Sigmoid colon (tissue), 7 donors: Measurements from ENCODE around the gene TRANK1. TPM values are rescaled to one million over a fixed set of nuclear protein-coding genes. Genes with fewer than 3 reads are reported as not detected.
"Not testable (repeated sequence)": the region's sequence is repeated elsewhere in the genome, so short reads cannot be mapped to it uniquely, and the experiment has no call there.

Source experiments
- DNase-seq: peaks from one replicate; pipeline ENCODE4 v3.0.0-alpha.2; 2019
- H3K27ac ChIP-seq, 4 donors: fragments of 200-600 bp; sonication (generic); one replicate each; pipeline ENCODE4 v1.5.1; 2016 to 2019; ENCODE audit warnings: mild to moderate bottlenecking in 1 of 4
- H3K27me3 ChIP-seq, 3 donors: fragments of 200-600 bp; sonication (generic); one replicate each; pipeline ENCODE4 v1.5.1; 2019; ENCODE audit warnings: mild to moderate bottlenecking in 1 of 3
- H3K36me3 ChIP-seq, 4 donors: fragments of 200-600 bp; sonication (generic); one replicate each; pipeline ENCODE4 v1.5.1; 2016 to 2019
- H3K4me1 ChIP-seq, 4 donors: fragments of 200-600 bp; sonication (generic); one replicate each; pipeline ENCODE4 v1.5.1; 2017 to 2019
- H3K4me3 ChIP-seq, 4 donors: fragments of 200-600 bp; sonication (generic); one replicate each; pipeline ENCODE4 v1.5.1; 2017 to 2019; ENCODE audit warnings: mild to moderate bottlenecking in 2 of 4, moderate library complexity in 1 of 4
- H3K9me3 ChIP-seq, 4 donors: fragments of 200-600 bp in 3 of 4; sonication (generic) in 3 of 4; one replicate each; pipeline versions ENCODE4 v1.5.1 to v1.6.1; 2013 to 2019
- CTCF ChIP-seq, 4 experiments: fragments of 450-650 bp in 3 of 4; fragments of 200-600 bp in 1 of 4; IDR thresholded peaks; one replicate each; pipeline ENCODE4 v1.5.1; 2016 to 2019; ENCODE audit warnings: antibody characterized with exemption in 4 of 4, mild to moderate bottlenecking in 3 of 4, moderate library complexity in 2 of 4
- EP300 ChIP-seq, 4 donors: sonication (generic); formaldehyde crosslinking; IDR thresholded peaks; one replicate each; pipeline ENCODE4 v1.6.1; 2017; ENCODE audit warnings: antibody characterized with exemption in 4 of 4
- POLR2A ChIP-seq, 2 donors: fragments of 450-650 bp; IDR thresholded peaks; one replicate each; pipeline ENCODE4 v1.6.1; 2016; ENCODE audit warnings: antibody characterized with exemption in 2 of 2, mild to moderate bottlenecking in 2 of 2, moderate library complexity in 2 of 2
- POLR2AphosphoS5 ChIP-seq, 4 donors: sonication (generic); formaldehyde crosslinking; IDR thresholded peaks; one replicate each; pipeline ENCODE4 v1.6.1; 2017; ENCODE audit warnings: antibody characterized with exemption in 4 of 4
- WGBS, 2 donors: extraction: QIAGEN DNeasy Blood & Tissue Kit; methylation state at CpG; one replicate each; pipeline ENCODE4 v1.1.7; 2013; 5-methylcytosine and 5-hydroxymethylcytosine counted together
- intact Hi-C: fragments of 100-400 bp; cut with DNase I; formaldehyde crosslinking; loops from one replicate; pipeline ENCODE4 v1.15.1; 2023
- polyA plus RNA-seq, 3 donors: library from polyadenylated mRNA; stranded (reverse); fragments of 200-250 nt; gene quantifications; one replicate each; pipeline ENCODE4 v1.2.3, GENCODE V29; 2013
- total RNA-seq, 4 donors: library from RNA; depleted of rRNA; stranded (reverse); fragments of >200 nt; gene quantifications; one replicate each; pipeline ENCODE4 v1.1.0, GENCODE V29; 2016
- donor health status: healthy with polysubstance abuse.
- donor health status: Bipolar disorder and iron deficiency.
- donor health status: healthy.

Gene TRANK1
- total and polyA plus RNA-seq, 7 donors: 8.6 to 36.4 (median 21.7) TPM

DNA sequence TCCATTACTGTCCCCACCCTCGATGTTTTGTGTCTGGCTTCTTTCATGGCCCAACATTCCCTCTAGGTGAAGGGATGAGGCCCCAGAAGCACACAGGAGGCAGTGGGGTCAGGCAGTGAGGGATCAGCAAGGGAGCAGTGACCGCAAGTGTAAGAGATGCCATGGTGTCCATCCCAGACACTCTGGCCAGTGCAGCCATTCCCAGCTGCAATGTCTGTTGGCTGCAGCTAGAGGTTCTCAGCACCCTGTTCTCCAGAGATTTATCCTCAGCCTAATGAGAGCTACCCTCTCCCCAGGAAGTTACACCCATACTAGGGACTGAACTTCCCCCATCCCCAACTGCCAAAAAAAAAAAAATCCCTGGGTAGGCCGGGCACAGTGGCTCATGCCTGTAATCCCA, 40.2 kb downstream of the TRANK1 start:
- DNase-seq: no peak
- Histone ChIP-seq H3K9me3 (no peaks in the 10 kb centered on the region), H3K4me3 (no peak overlapping the region), H3K27ac (no peak overlapping the region), H3K4me1 (peaks cover 0 to 16% (median 4%) of the 10 kb centered on the region in 4 donors), H3K27me3 (no peaks in the 10 kb centered on the region), H3K36me3 (peaks cover 0 to 15% (median 0%) of the 10 kb centered on the region in 4 donors)
- 83 to 90% methylated on average over 3 of the region's 3 CpGs for WGBS, 2 donors
- intact Hi-C loops: loop anchor here (5.0 kb wide), 2 partner anchors 38 to 53 kb away; no protein-coding TSS in a partner anchor
- TF ChIP-seq EP300 (IDR thresholded peaks at IDR 0.05): no peak
- TF ChIP-seq POLR2A (IDR thresholded peaks at IDR 0.05): no peak
- no peak for TF ChIP-seq POLR2AphosphoS5 (IDR thresholded peaks at IDR 0.05)
- peak in 2 of 4 experiments; percentile 27 to 29 for TF ChIP-seq CTCF (IDR thresholded peaks at IDR 0.05)

DNA sequence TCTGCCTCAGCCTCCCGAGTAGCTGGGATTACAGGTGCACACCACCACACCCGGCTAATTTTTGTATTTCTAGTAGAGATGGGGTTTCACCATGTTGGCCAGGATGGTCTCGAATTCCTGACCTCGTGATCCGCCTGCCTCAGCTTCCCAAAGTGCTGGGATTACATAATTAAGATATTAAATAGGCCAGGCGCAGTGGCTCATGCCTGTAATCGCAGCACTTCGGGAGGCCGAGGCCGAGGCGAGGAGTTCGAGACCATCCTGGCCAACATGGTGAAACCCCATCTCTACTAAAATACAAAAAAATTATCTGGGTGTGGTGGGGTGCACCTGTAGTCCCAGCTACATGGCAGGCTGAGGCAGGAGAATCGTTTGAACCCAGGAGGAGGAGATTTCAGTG, 40.8 kb downstream of the TRANK1 start:
- H3K27me3 ChIP-seq, intact Hi-C loops, DNase-seq, H3K9me3 ChIP-seq, H3K27ac ChIP-seq, H3K4me3 ChIP-seq: not testable (repeated sequence)
- Histone ChIP-seq H3K4me1 (peaks cover 0 to 16% (median 4%) of the 10 kb centered on the region in 4 donors), H3K36me3 (peaks cover 0 to 19% (median 0%) of the 10 kb centered on the region in 4 donors)
- 96 to 97% methylated on average over 13 of the region's 13 CpGs for WGBS, 2 donors

DNA sequence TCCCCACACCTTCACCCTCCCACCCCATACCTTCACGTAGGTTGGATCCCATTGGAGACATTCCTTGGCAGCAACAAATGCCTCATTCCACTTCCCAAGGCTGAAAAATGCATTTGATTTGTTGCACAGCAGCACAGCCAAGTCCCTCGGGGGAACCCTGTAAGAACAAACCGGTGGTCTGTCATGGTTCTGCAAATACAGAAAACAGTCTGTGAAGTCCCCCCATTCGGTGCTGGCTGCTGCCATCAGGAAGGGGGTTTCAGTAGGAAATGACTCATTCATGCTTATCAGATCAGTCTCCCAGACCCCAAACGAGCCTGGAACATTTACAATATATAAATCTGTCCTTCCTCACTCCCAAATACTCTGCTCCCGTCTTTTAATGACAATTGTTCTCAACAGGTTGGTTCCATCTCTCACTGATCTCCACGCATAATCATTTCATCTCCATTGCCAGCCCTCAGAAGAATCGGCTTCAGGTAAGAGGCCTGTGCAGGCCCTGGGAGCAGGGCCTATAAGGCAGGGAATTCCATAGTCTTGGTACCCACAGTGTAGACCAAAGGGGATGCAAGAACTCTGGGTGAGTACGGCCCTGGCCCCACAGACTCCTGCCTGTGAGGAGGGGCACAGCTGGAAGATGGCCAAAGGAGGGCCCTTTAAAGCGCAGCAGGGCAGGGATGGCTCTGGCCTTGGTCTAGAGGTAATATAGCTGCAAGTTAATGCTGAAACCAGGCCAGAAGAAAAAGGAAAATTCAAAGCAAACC, 41.6 kb downstream of the TRANK1 start:
- DNase-seq: no peak
- H3K9me3 ChIP-seq: no peaks in the 10 kb centered on the region
- H3K4me3 ChIP-seq: no peak overlapping the region
- no peaks in the 10 kb centered on the region for H3K27me3 ChIP-seq
- intact Hi-C loops: no loop called here
- 64 to 83% methylated on average over 10 of the region's 10 CpGs for WGBS, 2 donors
- TF ChIP-seq POLR2AphosphoS5 (IDR thresholded peaks at IDR 0.05): no peak
- no peak for TF ChIP-seq CTCF (IDR thresholded peaks at IDR 0.05)
- no peak for TF ChIP-seq POLR2A (IDR thresholded peaks at IDR 0.05)
- TF ChIP-seq EP300 (IDR thresholded peaks at IDR 0.05): no peak
- peaks cover 0 to 27% (median 0%) of the 10 kb centered on the region in 4 donors for H3K36me3 ChIP-seq
- H3K27ac ChIP-seq: no peak overlapping the region
- peaks cover 0 to 10% (median 4%) of the 10 kb centered on the region in 4 donors for H3K4me1 ChIP-seq

DNA sequence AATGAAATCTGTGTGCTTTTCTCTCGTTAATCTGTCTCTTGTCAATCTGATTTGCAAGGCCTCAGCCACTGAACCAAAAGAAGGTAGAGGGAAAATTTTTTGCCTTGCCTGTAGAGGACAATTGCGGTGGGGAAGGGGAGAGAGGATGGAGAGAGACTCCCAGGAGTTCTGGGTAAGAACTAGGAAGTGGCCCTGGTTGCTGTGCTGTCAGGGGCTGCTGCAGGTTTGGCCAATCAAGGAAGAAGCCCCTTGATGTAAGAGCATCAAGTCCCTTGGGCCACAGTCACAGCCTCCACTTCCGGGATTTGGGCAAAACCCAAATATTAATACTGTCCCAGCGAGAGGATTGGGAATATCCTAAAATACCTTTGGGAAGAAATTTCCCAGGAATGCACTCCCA, 43.3 kb downstream of the TRANK1 start:
- intact Hi-C loops: no loop called here
- no peak for DNase-seq
- WGBS, 2 donors: 89 to 97% methylated on average over 4 of the region's 4 CpGs
- Histone ChIP-seq H3K27me3 (no peaks in the 10 kb centered on the region), H3K36me3 (peaks cover 0 to 44% (median 0%) of the 10 kb centered on the region in 4 donors), H3K4me1 (no peaks in the 10 kb centered on the region), H3K4me3 (no peak overlapping the region), H3K9me3 (no peaks in the 10 kb centered on the region), H3K27ac (no peak overlapping the region)
- TF ChIP-seq POLR2A (IDR thresholded peaks at IDR 0.05): no peak
- TF ChIP-seq EP300 (IDR thresholded peaks at IDR 0.05): no peak

GRCh38 chr3:36900474-36901443, 44.1 kb downstream of the TRANK1 start:
- Histone ChIP-seq H3K4me3 (no peak overlapping the region), H3K27me3 (no peaks in the 10 kb centered on the region), H3K36me3 (peaks cover 0 to 46% (median 0%) of the 10 kb centered on the region in 4 donors), H3K4me1 (no peaks in the 10 kb centered on the region), H3K27ac (no peak overlapping the region), H3K9me3 (no peaks in the 10 kb centered on the region)
- no peak for DNase-seq
- TF ChIP-seq CTCF (IDR thresholded peaks at IDR 0.05): no peak
- TF ChIP-seq POLR2AphosphoS5 (IDR thresholded peaks at IDR 0.05): no peak
- TF ChIP-seq EP300 (IDR thresholded peaks at IDR 0.05): no peak
- WGBS, 2 donors: 74 to 88% methylated on average over 8 of the region's 8 CpGs
- intact Hi-C loops: no loop called here
